ENCODE data around the gene LGALS12.

The LGALS12 gene, protein sequence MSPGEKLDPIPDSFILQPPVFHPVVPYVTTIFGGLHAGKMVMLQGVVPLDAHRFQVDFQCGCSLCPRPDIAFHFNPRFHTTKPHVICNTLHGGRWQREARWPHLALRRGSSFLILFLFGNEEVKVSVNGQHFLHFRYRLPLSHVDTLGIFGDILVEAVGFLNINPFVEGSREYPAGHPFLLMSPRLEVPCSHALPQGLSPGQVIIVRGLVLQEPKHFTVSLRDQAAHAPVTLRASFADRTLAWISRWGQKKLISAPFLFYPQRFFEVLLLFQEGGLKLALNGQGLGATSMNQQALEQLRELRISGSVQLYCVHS

DNA sequence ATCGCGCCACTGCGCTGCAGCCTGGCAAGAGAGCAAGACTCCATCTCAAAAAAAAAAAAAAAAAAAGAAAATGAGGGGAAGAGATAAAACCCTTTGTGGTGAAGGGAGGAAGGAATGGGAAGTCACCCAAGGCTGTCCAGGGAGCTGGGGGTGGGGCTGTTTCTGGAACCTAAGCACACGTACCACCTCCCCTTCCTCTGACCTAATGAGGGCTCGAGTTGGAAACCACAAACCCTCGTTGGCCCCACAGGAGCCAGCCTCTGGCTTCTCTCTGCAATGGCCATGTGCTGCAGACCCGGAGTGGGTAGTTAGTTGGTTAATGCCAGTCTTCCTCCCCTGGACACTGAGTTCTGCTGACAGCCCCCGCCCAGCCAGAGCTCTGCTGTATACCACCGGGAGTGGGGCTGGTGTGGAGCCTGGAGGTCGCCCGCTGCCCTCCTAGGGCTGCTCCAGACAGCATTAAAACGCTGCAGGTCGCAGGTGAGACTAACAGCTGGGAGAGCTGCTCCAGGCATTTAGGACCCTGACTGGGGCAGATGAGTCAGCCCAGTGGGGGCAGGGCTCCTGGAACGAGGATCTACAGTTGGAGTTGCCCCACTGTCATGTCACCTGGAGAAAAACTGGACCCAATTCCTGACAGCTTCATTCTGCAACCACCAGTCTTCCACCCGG lies at the start of gene LGALS12:
TSS of gene LGALS12 (plus strand) at position 228 of the 672 bp plus-strand sequence. CDS start at position 603, 375 bp downstream.
- TF ChIP-seq, protein P1, sequence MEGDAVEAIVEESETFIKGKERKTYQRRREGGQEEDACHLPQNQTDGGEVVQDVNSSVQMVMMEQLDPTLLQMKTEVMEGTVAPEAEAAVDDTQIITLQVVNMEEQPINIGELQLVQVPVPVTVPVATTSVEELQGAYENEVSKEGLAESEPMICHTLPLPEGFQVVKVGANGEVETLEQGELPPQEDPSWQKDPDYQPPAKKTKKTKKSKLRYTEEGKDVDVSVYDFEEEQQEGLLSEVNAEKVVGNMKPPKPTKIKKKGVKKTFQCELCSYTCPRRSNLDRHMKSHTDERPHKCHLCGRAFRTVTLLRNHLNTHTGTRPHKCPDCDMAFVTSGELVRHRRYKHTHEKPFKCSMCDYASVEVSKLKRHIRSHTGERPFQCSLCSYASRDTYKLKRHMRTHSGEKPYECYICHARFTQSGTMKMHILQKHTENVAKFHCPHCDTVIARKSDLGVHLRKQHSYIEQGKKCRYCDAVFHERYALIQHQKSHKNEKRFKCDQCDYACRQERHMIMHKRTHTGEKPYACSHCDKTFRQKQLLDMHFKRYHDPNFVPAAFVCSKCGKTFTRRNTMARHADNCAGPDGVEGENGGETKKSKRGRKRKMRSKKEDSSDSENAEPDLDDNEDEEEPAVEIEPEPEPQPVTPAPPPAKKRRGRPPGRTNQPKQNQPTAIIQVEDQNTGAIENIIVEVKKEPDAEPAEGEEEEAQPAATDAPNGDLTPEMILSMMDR (IDR thresholded peaks at IDR 0.05; ENCODE audit: low read depth, low read length) = no peak
- no peak within 1 kb of the TSS for H3K4me3 ChIP-seq (ENCODE audit: low read depth, low read length)

DNA sequence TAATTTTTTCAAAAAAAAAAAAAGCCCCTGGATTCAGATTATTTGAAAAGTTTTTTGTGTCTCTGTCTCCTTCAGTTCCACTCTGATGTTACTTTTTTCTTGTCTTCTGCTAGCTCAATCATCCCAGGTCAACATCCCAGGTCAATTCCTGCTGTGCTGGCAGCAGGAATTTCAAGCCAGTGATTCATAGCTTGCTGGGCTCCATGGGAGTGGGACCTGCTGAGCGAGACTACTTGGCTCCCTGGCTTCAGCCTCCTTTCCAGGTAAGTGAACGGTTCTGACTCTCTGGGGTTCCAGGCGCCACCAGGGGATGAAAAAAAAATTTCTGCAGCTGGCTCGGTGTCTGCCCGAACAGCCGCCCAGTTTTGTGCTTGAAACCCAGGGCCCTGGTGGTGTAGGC lies 46.3 kb upstream of the LGALS12 start:
- TF ChIP-seq, protein P1 (IDR thresholded peaks at IDR 0.05; ENCODE audit: low read depth, low read length) = no peak
- no peak overlapping the region for H3K4me3 ChIP-seq (ENCODE audit: low read depth, low read length)

DNA sequence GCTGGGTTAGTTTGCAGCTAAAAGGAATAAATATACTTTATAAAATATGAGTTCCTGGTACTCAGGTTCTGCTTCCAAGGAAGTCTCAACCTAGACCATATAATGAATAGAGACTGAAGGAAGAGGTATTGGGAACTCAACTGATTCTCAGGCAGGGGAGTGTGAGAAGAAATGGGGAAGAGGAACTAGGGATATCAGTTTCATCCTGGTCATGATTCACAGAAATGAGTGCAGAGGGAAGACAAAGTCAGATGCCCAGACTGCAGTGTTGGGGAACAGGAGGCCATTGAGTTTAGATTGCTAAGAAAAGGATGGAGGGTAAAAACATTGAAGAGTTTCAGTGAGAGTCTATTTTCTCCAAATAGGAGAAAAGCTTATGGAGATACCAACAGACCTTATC lies 43.7 kb upstream of the LGALS12 start:
- TF ChIP-seq, protein P1 (IDR thresholded peaks at IDR 0.05; ENCODE audit: low read depth, low read length) = no peak
- H3K4me3 ChIP-seq (ENCODE audit: low read depth, low read length) = no peak overlapping the region

DNA sequence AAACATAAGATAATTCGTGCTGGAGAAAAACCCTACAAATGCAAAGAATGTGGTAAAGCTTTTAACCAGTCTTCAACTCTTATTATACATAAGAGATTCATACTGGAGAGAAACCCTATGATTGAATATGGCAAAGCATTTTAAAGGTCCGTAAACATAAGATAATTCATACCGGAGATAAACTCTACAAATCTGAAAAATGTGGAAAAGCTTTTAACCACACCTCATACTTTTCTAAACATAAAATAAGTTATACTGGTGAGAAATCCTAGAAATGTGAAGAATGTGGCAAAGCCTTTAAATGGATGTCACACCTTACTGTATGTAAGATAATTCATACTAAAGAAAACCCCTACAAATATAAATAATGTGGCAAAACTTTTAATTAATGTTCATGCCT lies 35.6 kb upstream of the LGALS12 start:
- TF ChIP-seq, protein P1 (IDR thresholded peaks at IDR 0.05; ENCODE audit: low read depth, low read length) = no peak
- no peak overlapping the region for H3K4me3 ChIP-seq (ENCODE audit: low read depth, low read length)

DNA sequence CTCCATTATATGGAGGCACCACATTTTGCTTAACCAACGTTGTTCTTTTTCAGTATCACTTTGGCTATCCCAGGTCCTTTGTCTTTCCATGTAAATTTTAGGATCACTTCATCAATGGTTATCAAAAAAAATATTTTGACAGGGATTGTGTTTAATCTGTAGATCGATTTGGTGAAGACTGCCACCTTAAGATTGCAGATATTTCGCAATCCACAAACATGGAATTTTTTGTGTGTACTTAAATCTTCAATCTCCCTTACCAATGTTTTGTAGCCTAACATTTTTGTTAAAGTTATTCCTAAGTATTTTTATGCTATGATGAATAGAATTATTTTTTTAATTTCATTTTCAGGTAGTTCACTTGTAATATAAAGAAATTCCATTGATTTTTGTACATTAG lies 33.5 kb upstream of the LGALS12 start:
- no peak overlapping the region for H3K4me3 ChIP-seq (ENCODE audit: low read depth, low read length)
- TF ChIP-seq, protein P1 (IDR thresholded peaks at IDR 0.05; ENCODE audit: low read depth, low read length) = no peak

DNA sequence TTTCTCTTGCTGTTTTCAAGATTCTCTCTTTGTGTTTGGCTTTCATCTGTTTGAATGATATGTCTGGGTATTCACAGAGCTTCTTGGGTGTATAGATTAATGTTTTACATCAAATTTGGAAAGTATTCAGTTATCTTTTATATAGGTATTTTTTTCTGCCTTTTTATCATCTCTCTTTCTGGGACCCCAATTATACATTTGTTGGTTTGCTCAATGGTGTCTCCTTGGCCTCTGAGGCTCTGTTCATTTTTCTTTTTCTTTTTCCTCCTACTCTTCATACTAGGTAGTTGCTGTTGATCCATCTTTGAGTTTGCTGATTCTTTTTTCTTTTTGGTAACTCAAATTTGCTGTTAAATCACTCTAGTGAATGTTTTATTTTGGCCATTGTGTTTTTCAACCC lies 29.3 kb upstream of the LGALS12 start:
- H3K4me3 ChIP-seq (ENCODE audit: low read depth, low read length) = no peak overlapping the region
- TF ChIP-seq, protein P1 (IDR thresholded peaks at IDR 0.05; ENCODE audit: low read depth, low read length) = no peak

DNA sequence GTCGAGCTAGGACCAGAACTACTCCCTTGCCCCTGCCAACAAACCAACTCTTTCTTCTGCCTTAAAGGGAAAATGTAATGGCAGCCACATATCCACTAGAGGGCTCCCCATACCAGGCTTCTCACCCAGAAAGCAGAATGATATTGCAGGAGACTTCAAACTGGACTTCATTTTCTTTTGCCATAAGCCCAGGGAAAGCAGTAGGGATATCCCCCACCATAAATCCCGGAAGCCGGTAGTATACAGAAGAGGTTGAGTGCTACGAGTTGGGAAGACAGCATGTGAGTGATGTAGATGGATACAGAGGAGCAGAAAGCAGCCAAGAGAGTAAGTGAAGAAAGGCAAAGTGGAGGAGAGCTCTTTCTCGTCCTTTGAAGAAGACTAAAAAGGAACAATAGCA lies 27.0 kb upstream of the LGALS12 start:
- H3K4me3 ChIP-seq (ENCODE audit: low read depth, low read length) = no peak overlapping the region
- TF ChIP-seq, protein P1 (IDR thresholded peaks at IDR 0.05; ENCODE audit: low read depth, low read length) = peak; percentile 87

Data from WI38 (cell line).